ENCODE measurements around the gene UBASH3A.

GRCh38 chr21:42432695-42433094 lies 29.0 kb downstream of the UBASH3A start:
- TF ChIP-seq, protein P1, sequence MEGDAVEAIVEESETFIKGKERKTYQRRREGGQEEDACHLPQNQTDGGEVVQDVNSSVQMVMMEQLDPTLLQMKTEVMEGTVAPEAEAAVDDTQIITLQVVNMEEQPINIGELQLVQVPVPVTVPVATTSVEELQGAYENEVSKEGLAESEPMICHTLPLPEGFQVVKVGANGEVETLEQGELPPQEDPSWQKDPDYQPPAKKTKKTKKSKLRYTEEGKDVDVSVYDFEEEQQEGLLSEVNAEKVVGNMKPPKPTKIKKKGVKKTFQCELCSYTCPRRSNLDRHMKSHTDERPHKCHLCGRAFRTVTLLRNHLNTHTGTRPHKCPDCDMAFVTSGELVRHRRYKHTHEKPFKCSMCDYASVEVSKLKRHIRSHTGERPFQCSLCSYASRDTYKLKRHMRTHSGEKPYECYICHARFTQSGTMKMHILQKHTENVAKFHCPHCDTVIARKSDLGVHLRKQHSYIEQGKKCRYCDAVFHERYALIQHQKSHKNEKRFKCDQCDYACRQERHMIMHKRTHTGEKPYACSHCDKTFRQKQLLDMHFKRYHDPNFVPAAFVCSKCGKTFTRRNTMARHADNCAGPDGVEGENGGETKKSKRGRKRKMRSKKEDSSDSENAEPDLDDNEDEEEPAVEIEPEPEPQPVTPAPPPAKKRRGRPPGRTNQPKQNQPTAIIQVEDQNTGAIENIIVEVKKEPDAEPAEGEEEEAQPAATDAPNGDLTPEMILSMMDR (IDR thresholded peaks at IDR 0.05; ENCODE audit: low read length), result no peak
- TF ChIP-seq EZH2 (IDR thresholded peaks at IDR 0.05; ENCODE audit: borderline replicate concordance, low read length), result no peak
